Measurements from ENCODE around the gene VPS13C. TPM values are rescaled to one million over a fixed set of nuclear protein-coding genes. Genes with fewer than 3 reads are reported as not detected.
A peak's percentile ranks its signal among the peaks of the same experiment; 100 is the strongest.

The VPS13C gene
- total RNA-seq, 1 donor: 117 TPM

GRCh38 chr15:62093809-62094208 lies 33.6 kb upstream of the VPS13C start:
- Histone ChIP-seq H3K79me2 (ENCODE audit: insufficient read depth, low read length) (no peaks in the 10 kb centered on the region), H4K20me1 (ENCODE audit: insufficient read depth, low read length) (no peaks in the 10 kb centered on the region), H3K4me3 (ENCODE audit: insufficient read depth, low read length) (no peak overlapping the region), H3K27ac (ENCODE audit: low read depth, low read length) (no peak overlapping the region), H3K36me3 (ENCODE audit: insufficient read depth, low read length) (no peaks in the 10 kb centered on the region), H3K4me2 (ENCODE audit: insufficient read depth, low read length) (no peak overlapping the region), H3K27me3 (ENCODE audit: insufficient read depth, low read length) (no peaks in the 10 kb centered on the region), H3K9me3 (ENCODE audit: low read depth, low read length) (no peaks in the 10 kb centered on the region), H3K4me1 (ENCODE audit: insufficient read depth, low read length) (peaks cover 1% of the 10 kb centered on the region), H2AFZ (ENCODE audit: low read length) (no peak overlapping the region)
- DNase-seq (ENCODE audit: insufficient read length, low spot score, missing footprints): no peak
- TF ChIP-seq CTCF (IDR thresholded peaks at IDR 0.05; ENCODE audit: extremely low read depth, low read depth, low read length): no peak

- Histone ChIP-seq H3K4me3 (ENCODE audit: insufficient read depth, low read length) (no peak overlapping the region), H2AFZ (ENCODE audit: low read length) (no peak overlapping the region), H4K20me1 (ENCODE audit: insufficient read depth, low read length) (no peaks in the 10 kb centered on the region), H3K4me1 (ENCODE audit: insufficient read depth, low read length) (peaks cover 3% of the 10 kb centered on the region), H3K4me2 (ENCODE audit: insufficient read depth, low read length) (no peak overlapping the region), H3K27ac (ENCODE audit: low read depth, low read length) (no peak overlapping the region), H3K9me3 (ENCODE audit: low read depth, low read length) (no peaks in the 10 kb centered on the region), H3K27me3 (ENCODE audit: insufficient read depth, low read length) (no peaks in the 10 kb centered on the region), H3K79me2 (ENCODE audit: insufficient read depth, low read length) (no peaks in the 10 kb centered on the region), H3K36me3 (ENCODE audit: insufficient read depth, low read length) (no peaks in the 10 kb centered on the region)
- no peak for DNase-seq (ENCODE audit: insufficient read length, low spot score, missing footprints)
- TF ChIP-seq CTCF (IDR thresholded peaks at IDR 0.05; ENCODE audit: extremely low read depth, low read depth, low read length): no peak
Observed at GRCh38 chr15:62090988-62091387, 30.7 kb upstream of the VPS13C start.

- TF ChIP-seq CTCF (IDR thresholded peaks at IDR 0.05; ENCODE audit: extremely low read depth, low read depth, low read length): no peak
- no peak overlapping the region for H3K27ac ChIP-seq (ENCODE audit: low read depth, low read length)
- no peaks in the 10 kb centered on the region for H3K79me2 ChIP-seq (ENCODE audit: insufficient read depth, low read length)
- H3K4me3 ChIP-seq (ENCODE audit: insufficient read depth, low read length): no peak overlapping the region
- H3K27me3 ChIP-seq (ENCODE audit: insufficient read depth, low read length): no peaks in the 10 kb centered on the region
- H2AFZ ChIP-seq (ENCODE audit: low read length): no peak overlapping the region
- H4K20me1 ChIP-seq (ENCODE audit: insufficient read depth, low read length): no peaks in the 10 kb centered on the region
- no peak overlapping the region for H3K4me2 ChIP-seq (ENCODE audit: insufficient read depth, low read length)
- H3K9me3 ChIP-seq (ENCODE audit: low read depth, low read length): no peaks in the 10 kb centered on the region
- peaks cover 3% of the 10 kb centered on the region for H3K4me1 ChIP-seq (ENCODE audit: insufficient read depth, low read length)
- no peak for DNase-seq (ENCODE audit: insufficient read length, low spot score, missing footprints)
- no peaks in the 10 kb centered on the region for H3K36me3 ChIP-seq (ENCODE audit: insufficient read depth, low read length)
Observed at GRCh38 chr15:62089616-62090015, 29.4 kb upstream of the VPS13C start.

- H3K36me3 ChIP-seq (ENCODE audit: insufficient read depth, low read length): no peaks in the 10 kb centered on the region
- H3K4me3 ChIP-seq (ENCODE audit: insufficient read depth, low read length): no peak overlapping the region
- TF ChIP-seq CTCF (IDR thresholded peaks at IDR 0.05; ENCODE audit: extremely low read depth, low read depth, low read length): no peak
- no peaks in the 10 kb centered on the region for H3K9me3 ChIP-seq (ENCODE audit: low read depth, low read length)
- H3K4me1 ChIP-seq (ENCODE audit: insufficient read depth, low read length): peaks cover 3% of the 10 kb centered on the region
- H3K27ac ChIP-seq (ENCODE audit: low read depth, low read length): no peak overlapping the region
- H3K4me2 ChIP-seq (ENCODE audit: insufficient read depth, low read length): peak overlapping the region; percentile 28
- H3K79me2 ChIP-seq (ENCODE audit: insufficient read depth, low read length): no peaks in the 10 kb centered on the region
- H3K27me3 ChIP-seq (ENCODE audit: insufficient read depth, low read length): no peaks in the 10 kb centered on the region
- H2AFZ ChIP-seq (ENCODE audit: low read length): peak overlapping the region; percentile 45
- peak; percentile 56 for DNase-seq (ENCODE audit: insufficient read length, low spot score, missing footprints)
- no peaks in the 10 kb centered on the region for H4K20me1 ChIP-seq (ENCODE audit: insufficient read depth, low read length)
Observed at GRCh38 chr15:62088353-62088693, 28.1 kb upstream of the VPS13C start.
